Prostate gland (tissue), 2 donors: ENCODE results near the gene SDS. TPM values are rescaled to one million over a fixed set of nuclear protein-coding genes. Genes with fewer than 3 reads are reported as not detected.

ENCODE experiments used
- DNase-seq: peaks from one replicate; pipeline ENCODE4 v3.0.0-alpha.2; 2019; ENCODE audit warnings: low spot score
- H3K27ac ChIP-seq, 2 donors: fragments of 200-600 bp; sonication (generic); 2 replicates each; pipeline ENCODE4 v1.5.1; 2017 to 2019
- H3K27me3 ChIP-seq: fragments of 200-600 bp; sonication (generic); replicated peaks from 2 replicates; pipeline ENCODE4 v1.5.1; 2019; ENCODE audit not compliant: insufficient read depth
- H3K36me3 ChIP-seq, 2 donors: fragments of 200-600 bp; sonication (generic); 1 replicate in 1 of 2; 2 replicates in 1 of 2; pipeline versions ENCODE4 v1.5.1 to v1.8.1; 2017 to 2019
- H3K4me1 ChIP-seq: fragments of 200-600 bp; sonication (generic); replicated peaks from 2 replicates; pipeline ENCODE4 v1.5.1; 2019
- H3K4me3 ChIP-seq, 2 donors: fragments of 200-600 bp; sonication (generic); 2 replicates each; pipeline ENCODE4 v1.5.1; 2017 to 2019
- H3K9me3 ChIP-seq: fragments of 200-600 bp; sonication (generic); 2 replicates; pipeline ENCODE4 v1.5.1; 2017
- CTCF ChIP-seq, 4 experiments: fragments of 200-600 bp in 2 of 4; fragments of 450-650 bp in 2 of 4; sonication (generic) in 2 of 4; IDR thresholded peaks; 1 replicate in 3 of 4; 2 replicates in 1 of 4; pipeline ENCODE4 v1.5.1; 2016 to 2019; ENCODE audit warnings: antibody characterized with exemption in 4 of 4, mild to moderate bottlenecking in 2 of 4, moderate library complexity in 2 of 4
- POLR2A ChIP-seq: fragments of 450-650 bp; IDR thresholded peaks from one replicate; pipeline ENCODE4 v1.6.1; 2016; ENCODE audit warnings: antibody characterized with exemption, mild to moderate bottlenecking
- POLR2AphosphoS5 ChIP-seq: sonication (generic); formaldehyde crosslinking; IDR thresholded peaks from one replicate; pipeline ENCODE4 v1.6.1; 2017; ENCODE audit warnings: antibody characterized with exemption
- WGBS: methylation state at CpG from one replicate; pipeline ENCODE4 v1.1.5; 2018; 5-methylcytosine and 5-hydroxymethylcytosine counted together
- intact Hi-C: fragments of 100-400 bp; cut with DNase I; formaldehyde crosslinking; loops from one replicate; pipeline ENCODE4 v1.14.2; 2022
- total RNA-seq, 2 donors: library from RNA; depleted of rRNA; stranded (reverse); fragments of >200 nt; gene quantifications; one replicate each; pipeline ENCODE4 v1.1.0, GENCODE V29; 2016

Gene SDS
- total RNA-seq, 2 donors from 2014 or later: 0.50 to 0.80 TPM

- H3K4me1 ChIP-seq: no peaks in the 10 kb centered on the region
- H3K27me3 ChIP-seq: no peaks in the 10 kb centered on the region
- WGBS: 55% methylated on average over 11 of the region's 11 CpGs
- no peaks in the 10 kb centered on the region for H3K36me3 ChIP-seq
- TF ChIP-seq POLR2A (no peak), CTCF (IDR thresholded peaks at IDR 0.05) (no peak), POLR2AphosphoS5 (no peak)
- H3K4me3 ChIP-seq: no peak overlapping the region
- H3K9me3 ChIP-seq: no peaks in the 10 kb centered on the region
- H3K27ac ChIP-seq: no peak overlapping the region
- DNase-seq: no peak
- intact Hi-C loops: no loop called here
Measured at GRCh38 chr12:113413488-113413939, 9.8 kb upstream of the SDS start.

DNA sequence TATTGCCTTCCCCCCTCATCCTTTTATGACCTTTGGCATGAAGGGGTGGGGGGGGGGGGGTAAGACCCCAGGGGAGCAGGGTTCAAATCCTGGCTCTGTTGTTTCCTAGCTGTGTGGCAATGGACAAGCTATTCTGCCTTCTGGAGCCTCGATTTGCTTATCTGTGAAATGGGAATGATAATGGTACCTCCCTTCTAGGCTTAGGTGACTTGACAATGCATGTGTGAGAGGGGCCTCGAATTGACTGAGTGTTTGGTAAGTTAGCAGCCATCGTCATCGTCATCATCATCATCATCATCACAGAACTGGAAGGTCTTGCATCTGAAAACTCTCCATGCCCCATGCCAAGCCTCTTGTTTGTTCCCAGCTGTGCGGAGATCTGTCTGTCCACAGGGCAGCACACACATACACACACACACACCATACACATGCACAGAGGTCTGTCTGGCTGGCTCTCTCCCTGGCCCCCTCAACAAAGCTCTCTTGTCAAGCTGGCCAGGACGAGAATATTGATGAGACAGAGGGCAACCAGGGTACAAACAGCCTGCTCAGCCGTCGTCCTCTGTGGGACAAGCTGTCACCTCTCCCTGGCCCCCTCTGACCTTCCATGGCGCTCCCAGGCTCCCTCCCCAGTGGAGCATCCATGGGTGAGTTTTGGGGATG lies 5.9 kb upstream of the SDS start:
- intact Hi-C loops: no loop called here
- no peaks in the 10 kb centered on the region for H3K36me3 ChIP-seq
- WGBS: 67% methylated on average over 9 of the region's 9 CpGs
- no peak overlapping the region for H3K4me3 ChIP-seq
- DNase-seq: no peak
- no peak for TF ChIP-seq POLR2A
- TF ChIP-seq POLR2AphosphoS5: no peak
- no peak for TF ChIP-seq CTCF (IDR thresholded peaks at IDR 0.05)
- no peak overlapping the region for H3K27ac ChIP-seq
- H3K4me1 ChIP-seq: no peaks in the 10 kb centered on the region
- H3K27me3 ChIP-seq: no peaks in the 10 kb centered on the region
- no peaks in the 10 kb centered on the region for H3K9me3 ChIP-seq

DNA sequence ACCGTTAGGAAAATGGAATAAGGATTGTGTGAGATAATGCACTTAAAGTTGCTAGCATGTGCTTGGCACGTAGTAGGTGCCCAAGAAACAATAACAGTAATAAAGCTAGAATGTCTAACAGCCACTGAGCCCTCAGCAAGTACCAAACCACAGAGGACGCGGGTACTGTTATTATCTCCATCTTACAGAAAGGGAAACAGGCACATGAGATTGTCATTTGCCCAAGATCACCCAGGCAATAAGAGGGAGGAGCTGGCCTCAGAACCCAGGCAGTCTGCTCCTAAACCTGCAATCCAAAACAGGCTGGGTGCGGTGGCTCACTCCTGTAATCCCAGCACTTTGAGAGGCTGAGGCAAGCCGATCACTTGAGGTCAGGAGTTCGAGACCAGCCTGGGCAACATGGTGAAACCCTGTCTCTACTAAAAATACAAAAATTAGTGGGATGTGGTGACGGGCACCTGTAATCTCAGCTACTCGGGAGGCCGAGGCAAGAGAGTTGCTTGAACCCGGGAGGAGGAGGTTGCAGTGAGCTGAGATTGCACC lies 5.1 kb upstream of the SDS start:
- no peak for TF ChIP-seq POLR2A
- TF ChIP-seq CTCF (IDR thresholded peaks at IDR 0.05): no peak
- no peak for TF ChIP-seq POLR2AphosphoS5
- no peaks in the 10 kb centered on the region for H3K9me3 ChIP-seq
- intact Hi-C loops: no loop called here
- no peak for DNase-seq
- no peaks in the 10 kb centered on the region for H3K27me3 ChIP-seq
- WGBS: 92% methylated on average over 11 of the region's 11 CpGs
- H3K4me1 ChIP-seq: no peaks in the 10 kb centered on the region
- H3K36me3 ChIP-seq: no peaks in the 10 kb centered on the region
- no peak overlapping the region for H3K4me3 ChIP-seq
- H3K27ac ChIP-seq: no peak overlapping the region

DNA sequence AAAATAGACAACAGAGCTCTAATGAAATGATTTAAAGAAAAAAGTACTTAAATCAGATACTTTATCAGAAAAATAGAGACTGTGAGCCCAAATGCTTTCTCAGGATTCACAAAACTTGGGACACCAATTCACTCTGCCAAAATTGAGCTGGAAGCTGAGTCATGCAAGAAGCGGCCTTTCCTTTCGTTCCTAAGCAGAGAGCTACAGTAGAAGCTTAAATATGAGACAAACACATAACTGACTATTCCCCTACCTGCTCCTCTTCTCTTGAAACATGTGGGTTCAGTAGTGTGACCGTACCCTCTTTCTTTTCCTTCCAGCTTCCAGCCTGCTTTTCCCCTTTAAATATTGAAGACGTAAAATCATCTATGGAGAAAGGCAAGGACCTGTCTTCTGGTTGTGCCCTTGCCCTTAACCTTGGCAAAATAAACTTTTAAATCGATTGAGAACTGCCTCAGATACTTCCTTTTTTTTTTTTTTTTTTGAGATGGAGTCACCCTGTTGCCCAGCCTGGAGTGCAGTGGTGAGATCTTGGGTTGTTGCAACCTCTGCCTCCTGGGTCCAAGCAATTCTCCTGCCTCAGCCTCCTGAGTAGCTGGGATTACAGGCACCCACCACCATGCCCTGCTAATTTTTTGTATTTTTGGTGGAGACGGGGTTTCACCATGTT lies 4.4 kb upstream of the SDS start:
- no peaks in the 10 kb centered on the region for H3K36me3 ChIP-seq
- intact Hi-C loops: no loop called here
- no peak overlapping the region for H3K4me3 ChIP-seq
- no peak for DNase-seq
- H3K4me1 ChIP-seq: no peaks in the 10 kb centered on the region
- WGBS: 71% methylated on average over 6 of the region's 6 CpGs
- no peak overlapping the region for H3K27ac ChIP-seq
- TF ChIP-seq POLR2A (no peak), POLR2AphosphoS5 (no peak), CTCF (IDR thresholded peaks at IDR 0.05) (no peak)
- no peaks in the 10 kb centered on the region for H3K9me3 ChIP-seq
- no peaks in the 10 kb centered on the region for H3K27me3 ChIP-seq

- intact Hi-C loops: no loop called here
- Histone ChIP-seq H3K4me3 (no peak overlapping the region), H3K27me3 (no peaks in the 10 kb centered on the region), H3K4me1 (no peaks in the 10 kb centered on the region), H3K27ac (no peak overlapping the region), H3K9me3 (no peaks in the 10 kb centered on the region), H3K36me3 (no peaks in the 10 kb centered on the region)
- 59% methylated on average over 3 of the region's 3 CpGs for WGBS
- DNase-seq: no peak
- TF ChIP-seq CTCF (IDR thresholded peaks at IDR 0.05) (no peak), POLR2A (no peak), POLR2AphosphoS5 (no peak)
Measured at GRCh38 chr12:113405694-113406093, 2.0 kb upstream of the SDS start.
